Activated T-cell treated with anti-CD3 and anti-CD28 coated beads, Interleukin-2, amount 50 U/mL, for 4 hours (primary cell): ENCODE data around the gene CELA3B. TPM values are rescaled to one million over a fixed set of nuclear protein-coding genes. Genes with fewer than 3 reads are reported as not detected.
"Not testable (repeated sequence)": the region's sequence is repeated elsewhere in the genome, so short reads cannot be mapped to it uniquely, and the experiment has no call there.

ENCODE experiments used
- ATAC-seq, 2 donors: fragments of 200-7000 bp; cut with Tn5 transposase; one replicate each; pipeline ENCODE4 v1.10.0; 2021
- DNase-seq: peaks from one replicate; pipeline ENCODE4 v3.0.0-alpha.2; 2020
- H3K27me3 Mint-ChIP-seq: one replicate; pipeline ENCODE4 v1.8.0; 2021; ENCODE audit warnings: low read depth, mixed read lengths
- H3K36me3 Mint-ChIP-seq: one replicate; pipeline ENCODE4 v1.8.0; 2022; ENCODE audit warnings: mixed read lengths; ENCODE audit not compliant: insufficient read depth
- H3K4me1 Mint-ChIP-seq: one replicate; pipeline ENCODE4 v1.8.0; 2021; ENCODE audit warnings: low read depth, mixed read lengths
- H3K4me3 Mint-ChIP-seq: one replicate; pipeline ENCODE4 v1.8.0; 2021; ENCODE audit warnings: mild to moderate bottlenecking, moderate library complexity, mixed read lengths
- H3K9me3 Mint-ChIP-seq: one replicate; pipeline ENCODE4 v1.8.0; 2021; ENCODE audit warnings: mixed read lengths
- total RNA-seq, 3 donors: library from RNA; stranded (reverse); gene quantifications; one replicate each; pipeline ENCODE4 v1.2.1, GENCODE V29; 2021

Gene CELA3B
- 1 to 10 TPM; 2.2 to 5.3 (median 3.6) TPM for total RNA-seq

- not testable (repeated sequence) for H3K4me1 Mint-ChIP-seq, DNase-seq, ATAC-seq, H3K4me3 Mint-ChIP-seq, H3K9me3 Mint-ChIP-seq, H3K27me3 Mint-ChIP-seq, H3K36me3 Mint-ChIP-seq
These were observed at the start of gene CELA3B for GRCh38 chr1:21976703-21977239. TSS of gene CELA3B (plus strand) at chr1:21977022. CDS start at chr1:21977040, 18 bp downstream.

- DNase-seq: no peak
- no peaks in the 10 kb centered on the region for H3K36me3 Mint-ChIP-seq
These were observed 49.1 kb upstream of the CELA3B start for GRCh38 chr1:21927533-21928237.

DNA sequence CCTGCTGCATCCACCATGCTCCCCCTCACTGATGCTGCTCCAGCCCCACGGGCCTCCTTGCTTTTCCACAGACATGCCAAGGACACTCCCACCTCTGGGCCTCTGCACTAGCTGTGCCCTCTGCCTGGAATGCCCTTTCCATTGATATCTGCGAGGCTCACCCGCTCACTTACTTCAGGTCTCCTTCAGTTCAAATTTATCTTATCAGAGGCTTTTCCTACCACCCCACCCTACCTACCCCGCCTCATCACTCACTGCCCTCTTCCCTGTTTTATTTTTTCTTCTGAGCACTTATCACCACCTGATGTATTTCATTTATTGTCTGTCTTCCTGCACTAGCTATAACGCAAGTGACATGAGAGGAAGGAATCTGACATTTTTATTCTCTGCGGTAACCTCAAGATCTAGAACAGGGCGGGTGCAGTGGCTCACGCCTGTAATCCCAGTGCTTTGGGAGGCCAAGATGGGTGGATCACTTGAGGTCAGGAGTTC, 46.7 kb upstream of the CELA3B start:
- H3K9me3 Mint-ChIP-seq: no peaks in the 10 kb centered on the region
- H3K4me3 Mint-ChIP-seq: no peak overlapping the region
- peaks cover 5% of the 10 kb centered on the region for H3K4me1 Mint-ChIP-seq
- DNase-seq: no peak
- H3K27me3 Mint-ChIP-seq: no peaks in the 10 kb centered on the region
- no peaks in the 10 kb centered on the region for H3K36me3 Mint-ChIP-seq
- no peak for ATAC-seq

More at GRCh38 chr1:21927533-21928237, 49.1 kb upstream of the CELA3B start:
- Mint-ChIP-seq H3K4me3 (no peak overlapping the region), H3K4me1 (no peaks in the 10 kb centered on the region), H3K27me3 (peaks cover 1% of the 10 kb centered on the region), H3K9me3 (no peaks in the 10 kb centered on the region)
- no peak for ATAC-seq

GRCh38 chr1:21930629-21931170, 46.1 kb upstream of the CELA3B start:
- Mint-ChIP-seq H3K4me3 (no peak overlapping the region), H3K4me1 (peaks cover 8% of the 10 kb centered on the region), H3K27me3 (peaks cover 4% of the 10 kb centered on the region), H3K36me3 (no peaks in the 10 kb centered on the region), H3K9me3 (no peaks in the 10 kb centered on the region)
- ATAC-seq (no peak), DNase-seq (no peak)

DNA sequence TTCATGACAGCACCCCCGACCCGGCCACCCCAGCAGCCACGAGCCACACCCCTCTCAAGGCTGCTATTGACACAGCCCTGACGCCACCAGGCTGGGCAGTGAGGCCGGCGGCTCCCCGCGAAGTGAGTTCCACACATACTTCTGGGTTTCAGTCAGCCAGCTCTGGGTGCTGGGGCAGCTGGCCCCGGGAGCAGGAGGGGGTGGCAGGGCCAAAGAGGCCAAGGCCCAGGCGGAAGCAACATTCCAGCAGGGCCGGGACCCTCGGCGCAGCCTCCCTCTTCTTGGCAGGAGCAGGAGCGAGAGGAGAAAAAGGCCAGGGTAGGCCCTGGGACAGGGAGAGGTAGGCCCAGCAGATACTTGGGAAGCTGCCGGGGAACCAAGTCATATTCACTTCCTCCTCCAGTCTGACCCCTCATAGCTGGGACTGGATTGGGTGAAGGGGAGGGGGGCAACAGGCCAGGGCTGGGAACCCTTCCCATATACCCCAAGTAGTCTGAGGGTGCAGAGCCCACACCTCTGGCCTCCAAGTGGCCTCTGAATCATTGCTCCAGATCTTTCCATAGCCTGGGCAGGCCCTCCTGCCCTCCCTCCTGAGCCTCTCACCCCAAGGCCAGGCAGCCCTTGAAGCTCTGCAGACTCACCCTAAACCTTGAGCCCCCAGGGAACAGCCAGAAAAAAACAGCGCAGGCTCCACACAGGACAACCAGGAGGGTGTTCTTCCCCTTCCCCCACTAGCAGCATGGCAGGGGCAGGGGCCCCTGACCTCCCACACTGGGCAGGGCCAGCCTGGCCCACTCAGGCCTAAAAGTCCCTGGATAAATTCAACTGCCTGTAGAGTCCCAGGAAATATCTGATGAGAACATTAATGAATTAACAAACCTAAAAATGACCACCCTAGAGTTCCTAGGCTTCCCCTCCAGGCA, 45.4 kb upstream of the CELA3B start:
- Mint-ChIP-seq H3K9me3 (no peaks in the 10 kb centered on the region), H3K27me3 (peaks cover 6% of the 10 kb centered on the region), H3K4me1 (peaks cover 13% of the 10 kb centered on the region), H3K36me3 (no peaks in the 10 kb centered on the region), H3K4me3 (no peak overlapping the region)
- ATAC-seq (no peak), DNase-seq (no peak)

- Mint-ChIP-seq H3K4me1 (peaks cover 14% of the 10 kb centered on the region), H3K9me3 (no peaks in the 10 kb centered on the region), H3K36me3 (no peaks in the 10 kb centered on the region), H3K4me3 (no peak overlapping the region), H3K27me3 (peaks cover 6% of the 10 kb centered on the region)
- ATAC-seq (no peak), DNase-seq (no peak)
These were observed 44.7 kb upstream of the CELA3B start for GRCh38 chr1:21932127-21932526.

GRCh38 chr1:21933397-21934248, 43.2 kb upstream of the CELA3B start:
- no peak for ATAC-seq
- peaks cover 19% of the 10 kb centered on the region for H3K4me1 Mint-ChIP-seq
- H3K27me3 Mint-ChIP-seq: peaks cover 6% of the 10 kb centered on the region
- no peaks in the 10 kb centered on the region for H3K9me3 Mint-ChIP-seq
- H3K4me3 Mint-ChIP-seq: peak overlapping the region; percentile 22
- DNase-seq: no peak
- no peaks in the 10 kb centered on the region for H3K36me3 Mint-ChIP-seq

- Mint-ChIP-seq H3K4me3 (peak overlapping the region; percentile 9), H3K9me3 (no peaks in the 10 kb centered on the region), H3K36me3 (no peaks in the 10 kb centered on the region), H3K4me1 (peaks cover 19% of the 10 kb centered on the region), H3K27me3 (peaks cover 6% of the 10 kb centered on the region)
- ATAC-seq: no peak
- no peak for DNase-seq
These were observed 41.4 kb upstream of the CELA3B start for GRCh38 chr1:21935393-21935804.

- DNase-seq (no peak), ATAC-seq (no peak)
- H3K36me3 Mint-ChIP-seq: no peaks in the 10 kb centered on the region
These were observed 40.9 kb upstream of the CELA3B start for GRCh38 chr1:21935891-21936365.

DNA sequence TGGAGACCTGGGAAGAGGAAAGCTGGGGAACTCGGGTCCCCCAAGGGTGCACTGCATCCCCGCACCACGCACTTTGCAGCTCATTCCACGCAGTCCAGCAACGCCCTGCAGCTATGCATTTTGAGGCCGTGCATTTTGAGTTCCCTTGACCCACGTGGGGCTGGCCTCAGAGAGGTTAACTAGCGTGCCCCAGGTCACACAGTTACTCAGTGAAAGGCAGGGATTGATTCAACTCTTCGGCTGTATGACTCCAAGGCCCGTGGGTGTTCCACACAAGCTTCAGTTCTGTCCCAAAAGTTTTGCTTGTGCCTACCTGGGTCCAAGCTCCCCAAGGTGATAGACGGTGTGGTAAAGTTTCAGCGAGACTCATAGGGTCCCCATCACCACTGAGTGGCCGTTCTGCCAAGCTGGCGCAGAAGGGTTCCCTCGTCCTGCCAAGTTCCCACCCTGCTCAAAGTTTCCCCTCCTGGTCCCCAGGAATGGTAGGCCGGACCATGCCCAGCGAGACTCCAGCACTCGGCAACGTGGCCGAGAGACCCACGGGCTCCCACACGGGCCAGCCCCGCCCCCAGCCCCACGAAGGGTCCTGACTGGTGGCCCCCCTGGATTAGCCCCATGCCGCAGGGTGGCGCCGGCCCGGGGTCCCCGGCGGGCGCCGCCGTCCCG, 40.3 kb upstream of the CELA3B start:
- peaks cover 19% of the 10 kb centered on the region for H3K4me1 Mint-ChIP-seq
- H3K4me3 Mint-ChIP-seq: peak overlapping the region; percentile 73

More at GRCh38 chr1:21935891-21936365, 40.9 kb upstream of the CELA3B start:
- Mint-ChIP-seq H3K4me3 (peak overlapping the region; percentile 73), H3K9me3 (no peaks in the 10 kb centered on the region), H3K4me1 (peaks cover 19% of the 10 kb centered on the region), H3K27me3 (peaks cover 6% of the 10 kb centered on the region)

GRCh38 chr1:21937034-21937371, 39.8 kb upstream of the CELA3B start, which contains the start of gene HSPG2:
TSS of gene HSPG2 (minus strand) at chr1:21937310. CDS start at chr1:21937217, 93 bp downstream.
- H3K36me3 Mint-ChIP-seq: no peaks in the 10 kb centered on the region
- H3K9me3 Mint-ChIP-seq: no peaks in the 10 kb centered on the region
- H3K4me1 Mint-ChIP-seq: peaks cover 19% of the 10 kb centered on the region
- no peak for DNase-seq
- H3K4me3 Mint-ChIP-seq: peak within 1 kb of the TSS; percentile 87
- ATAC-seq: peak; percentile 58 to 69
- peaks cover 6% of the 10 kb centered on the region for H3K27me3 Mint-ChIP-seq

More for the DNA sequence above, 40.3 kb upstream of the CELA3B start:
- ATAC-seq: peak; percentile 1 to 9
- DNase-seq: no peak
- Mint-ChIP-seq H3K9me3 (no peaks in the 10 kb centered on the region), H3K27me3 (peaks cover 6% of the 10 kb centered on the region), H3K36me3 (no peaks in the 10 kb centered on the region)

GRCh38 chr1:21937372-21938121, 39.3 kb upstream of the CELA3B start:
- no peaks in the 10 kb centered on the region for H3K36me3 Mint-ChIP-seq
- no peaks in the 10 kb centered on the region for H3K9me3 Mint-ChIP-seq
- peaks cover 6% of the 10 kb centered on the region for H3K27me3 Mint-ChIP-seq
- H3K4me3 Mint-ChIP-seq: peak overlapping the region; percentile 87
- peaks cover 19% of the 10 kb centered on the region for H3K4me1 Mint-ChIP-seq
- ATAC-seq (peak; percentile 84 to 88), DNase-seq (peak; percentile 58)
